RWPE1 (cell line): ENCODE data around the gene MYO1B.
A peak's percentile ranks its signal among the peaks of the same experiment; 100 is the strongest.

Source experiments
- CTCF ChIA-PET: fragments of 350-600 bp; sonication (Branson Sonifier 250); formaldehyde crosslinking; extraction: SDS; loops from one replicate; lab custom pipeline; 2021; lab: Yijun Ruan, JAX
- POLR2A ChIA-PET: fragments of 400-600 bp; formaldehyde crosslinking; extraction: SDS; loops from one replicate; lab custom pipeline; 2020; ENCODE audit warnings: antibody characterized with exemption; ENCODE audit not compliant: low non-redundant PET; lab: Yijun Ruan, JAX
- DNase-seq: peaks from one replicate; pipeline ENCODE4 v3.0.0; 2012; ENCODE audit warnings: low spot score
- H3K27ac ChIP-seq: fragments of 450-650 bp; 2 replicates; pipeline ENCODE4 v1.5.1; 2017
- TF ChIP-seq, protein P1 (sequence below): fragments of 450-650 bp; conservative IDR thresholded peaks from 2 replicates; pipeline ENCODE4 v1.5.1; 2017; ENCODE audit warnings: low read depth, mild to moderate bottlenecking

Gene MYO1B

DNA sequence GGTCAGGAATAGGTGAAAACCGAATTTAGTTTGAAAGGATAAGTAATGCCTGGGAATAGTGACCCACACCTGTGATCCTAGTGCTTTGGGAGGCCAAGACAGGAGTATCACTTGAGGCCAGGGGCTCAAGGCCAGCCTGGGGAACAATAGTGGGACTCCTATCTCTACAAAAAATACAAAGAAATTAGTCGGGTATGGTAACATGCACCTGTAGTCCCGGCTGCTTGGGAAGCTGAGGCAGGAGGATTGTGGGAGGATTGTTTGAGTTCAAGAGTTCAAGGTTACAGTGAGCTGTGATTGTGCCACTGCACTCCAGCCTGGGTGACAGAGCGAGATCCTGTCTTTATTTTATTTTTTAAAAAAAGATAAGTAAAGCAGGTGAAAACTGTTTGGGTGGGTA is 3.8 kb upstream of the MYO1B start:
- DNase-seq: no peak
- ChIA-PET POLR2A (no interaction called here), CTCF (interaction anchor here (0.7 kb wide), 1 partner anchor 37 kb away, joined by 3 read pairs; no protein-coding TSS in a partner anchor)
- TF ChIP-seq, protein P1, sequence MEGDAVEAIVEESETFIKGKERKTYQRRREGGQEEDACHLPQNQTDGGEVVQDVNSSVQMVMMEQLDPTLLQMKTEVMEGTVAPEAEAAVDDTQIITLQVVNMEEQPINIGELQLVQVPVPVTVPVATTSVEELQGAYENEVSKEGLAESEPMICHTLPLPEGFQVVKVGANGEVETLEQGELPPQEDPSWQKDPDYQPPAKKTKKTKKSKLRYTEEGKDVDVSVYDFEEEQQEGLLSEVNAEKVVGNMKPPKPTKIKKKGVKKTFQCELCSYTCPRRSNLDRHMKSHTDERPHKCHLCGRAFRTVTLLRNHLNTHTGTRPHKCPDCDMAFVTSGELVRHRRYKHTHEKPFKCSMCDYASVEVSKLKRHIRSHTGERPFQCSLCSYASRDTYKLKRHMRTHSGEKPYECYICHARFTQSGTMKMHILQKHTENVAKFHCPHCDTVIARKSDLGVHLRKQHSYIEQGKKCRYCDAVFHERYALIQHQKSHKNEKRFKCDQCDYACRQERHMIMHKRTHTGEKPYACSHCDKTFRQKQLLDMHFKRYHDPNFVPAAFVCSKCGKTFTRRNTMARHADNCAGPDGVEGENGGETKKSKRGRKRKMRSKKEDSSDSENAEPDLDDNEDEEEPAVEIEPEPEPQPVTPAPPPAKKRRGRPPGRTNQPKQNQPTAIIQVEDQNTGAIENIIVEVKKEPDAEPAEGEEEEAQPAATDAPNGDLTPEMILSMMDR: no peak
- H3K27ac ChIP-seq: no peak overlapping the region

DNA sequence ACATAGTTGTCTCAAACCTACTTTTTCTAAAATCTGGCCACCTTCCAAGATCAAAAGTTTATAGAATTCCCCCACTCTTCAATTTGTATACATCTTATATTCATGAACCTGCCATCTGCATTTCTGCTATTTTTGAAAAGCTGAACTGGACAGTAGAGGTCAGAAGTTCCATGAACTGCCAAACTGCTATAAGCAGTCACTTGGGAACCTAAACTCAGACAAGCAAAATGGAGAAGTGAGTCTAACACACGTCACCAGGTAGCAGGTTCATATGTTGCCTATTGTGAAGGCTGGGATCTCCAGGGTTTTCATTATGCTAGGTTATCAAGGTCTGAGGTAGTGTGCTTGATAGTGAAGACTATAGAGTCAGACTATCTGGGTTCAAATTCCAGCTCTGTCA is 2.0 kb upstream of the MYO1B start:
- CTCF ChIA-PET: interaction anchor here (0.6 to 1.6 kb wide), 3 partner anchors 9 to 78 kb away, joined by 3 to 4 read pairs (median 3); no protein-coding TSS in a partner anchor

DNA sequence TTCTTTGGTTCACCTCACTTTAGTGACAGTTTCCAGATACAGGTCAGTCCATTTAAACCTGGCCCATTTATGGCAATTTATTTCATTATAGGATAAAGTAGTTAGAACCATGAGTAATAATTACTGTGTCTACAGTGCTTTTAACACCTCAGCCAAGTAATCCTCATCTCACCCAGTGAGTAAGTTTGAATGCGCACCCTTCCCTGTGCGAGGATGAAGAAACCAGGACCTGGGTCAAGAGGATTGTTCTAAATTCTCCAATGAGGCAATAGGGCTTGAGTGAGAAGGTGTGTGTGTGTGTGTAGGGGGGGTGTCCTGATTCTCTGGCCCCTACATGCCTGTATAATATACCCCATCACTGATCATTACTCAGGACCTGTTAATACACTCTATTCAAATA is 854 bp upstream of the MYO1B start:
- DNase-seq: no peak
- TF ChIP-seq, protein P1: no peak
- POLR2A ChIA-PET: no interaction called here
- CTCF ChIA-PET: no interaction called here
- no peak overlapping the region for H3K27ac ChIP-seq

More for the DNA sequence above, 2.0 kb upstream of the MYO1B start:
- TF ChIP-seq, protein P1: no peak
- H3K27ac ChIP-seq: no peak overlapping the region
- DNase-seq: no peak
- POLR2A ChIA-PET: no interaction called here

DNA sequence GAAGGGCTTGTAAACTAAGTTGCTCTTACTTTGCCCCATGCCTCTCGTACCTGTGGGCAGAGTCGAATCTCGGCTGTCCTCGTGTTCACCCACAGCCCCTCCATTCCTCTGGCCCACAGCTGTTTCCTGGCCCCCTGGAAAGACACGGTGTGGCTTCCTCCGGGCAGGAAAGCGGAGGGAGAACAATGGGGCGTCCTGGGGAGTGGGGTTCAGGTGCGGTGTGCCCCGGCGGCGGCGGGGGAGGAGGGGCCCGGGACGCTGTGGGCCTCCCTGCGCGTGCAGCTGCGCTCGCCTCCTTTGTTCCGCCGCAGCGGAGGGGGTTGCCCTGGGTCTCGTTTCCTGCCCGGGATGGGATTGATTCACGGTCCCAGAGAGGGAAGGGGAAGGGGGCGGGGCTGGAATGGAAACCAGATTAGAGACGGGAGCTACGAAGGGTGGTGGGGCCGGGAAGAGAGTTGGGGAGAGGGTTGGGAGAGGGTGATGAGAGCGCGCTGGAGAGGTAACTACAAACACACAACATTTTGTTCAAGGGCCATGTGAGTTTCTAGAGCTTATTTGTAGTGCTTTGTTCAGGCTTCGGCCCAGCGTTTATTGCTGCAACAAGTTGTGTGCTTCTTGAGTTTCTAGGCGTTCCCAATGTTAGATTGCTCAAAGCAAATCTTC is 796 bp downstream of the MYO1B start:
- H3K27ac ChIP-seq: peak overlapping the region; percentile 89
- DNase-seq: peak; percentile 74

DNA sequence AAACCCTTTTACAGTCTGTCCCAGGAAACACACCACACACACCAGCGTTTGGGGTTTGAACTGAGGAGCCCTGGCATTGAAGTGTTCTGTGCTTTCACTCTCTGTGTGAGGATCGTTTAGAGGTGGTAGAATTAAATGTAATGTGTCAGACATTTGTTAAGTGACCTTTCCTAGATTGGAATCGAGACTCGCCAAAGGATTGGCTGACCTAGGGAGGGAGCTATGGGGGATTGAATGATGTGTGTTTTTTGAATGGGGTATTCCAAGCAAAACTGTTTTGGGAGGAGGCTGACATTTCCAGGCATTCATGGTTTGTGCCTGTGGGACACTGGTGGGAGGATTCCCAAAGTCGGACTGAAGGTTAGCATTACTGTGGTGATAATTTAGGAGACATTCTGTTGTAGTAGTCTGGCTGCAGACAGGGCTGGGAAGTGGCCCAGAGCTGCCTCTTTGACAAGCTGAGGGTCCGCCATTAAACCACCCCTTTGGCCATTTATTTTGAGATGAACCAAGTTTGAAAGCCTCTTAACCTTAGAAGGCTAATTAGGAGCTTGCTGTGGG is 1.7 kb downstream of the MYO1B start:
- TF ChIP-seq, protein P1: no peak
- peak overlapping the region; percentile 70 for H3K27ac ChIP-seq
- ChIA-PET CTCF (interaction anchor here (0.8 to 1.2 kb wide), 2 partner anchors 23 to 255 kb away, joined by 3 to 6 read pairs; no protein-coding TSS in a partner anchor), POLR2A (no interaction called here)
- no peak for DNase-seq

More for the DNA sequence above, 796 bp downstream of the MYO1B start:
- TF ChIP-seq, protein P1: no peak
- CTCF ChIA-PET: interaction anchor here (0.5 to 0.7 kb wide), 3 partner anchors 29 to 194 kb away, joined by 3 to 9 read pairs (median 4); no protein-coding TSS in a partner anchor
- POLR2A ChIA-PET: no interaction called here

DNA sequence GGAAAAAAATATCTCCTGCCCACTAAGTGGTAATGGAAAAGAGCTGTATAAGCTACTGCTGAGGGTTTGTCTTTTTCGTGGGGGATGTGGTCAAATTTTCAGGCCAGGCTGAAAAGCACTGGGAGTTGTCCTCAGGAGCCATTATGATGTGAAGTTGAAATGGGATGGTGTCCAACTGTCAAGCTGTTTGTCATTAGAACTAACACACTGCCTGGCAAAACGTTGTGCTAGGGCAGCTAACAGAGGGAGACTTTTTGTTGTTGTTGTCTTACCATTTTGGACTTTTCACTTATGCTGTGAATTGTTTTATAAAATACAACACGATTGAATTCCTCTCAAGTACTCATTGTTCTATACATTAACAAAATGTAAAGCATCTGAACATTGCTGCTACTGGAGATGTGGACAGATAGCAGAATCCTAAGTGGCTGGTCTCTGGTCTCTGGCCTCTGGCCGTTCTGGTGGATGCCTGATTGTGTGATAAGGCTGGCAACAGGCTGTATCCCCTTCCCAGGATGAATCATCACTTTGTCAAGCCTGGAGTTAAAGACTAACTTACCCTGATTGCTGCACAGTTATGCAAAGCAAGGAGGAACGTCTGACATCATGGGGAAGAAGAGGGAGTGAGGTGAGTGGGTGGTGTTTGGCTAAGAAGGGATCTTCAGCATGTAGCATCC is 2.3 kb downstream of the MYO1B start:
- POLR2A ChIA-PET: no interaction called here
- DNase-seq: peak; percentile 85
- TF ChIP-seq, protein P1: no peak
- peak overlapping the region; percentile 70 for H3K27ac ChIP-seq
- CTCF ChIA-PET: interaction anchor here (0.8 to 1.2 kb wide), 2 partner anchors 22 to 255 kb away, joined by 3 to 6 read pairs; no protein-coding TSS in a partner anchor
